Peyer's patch (tissue), 4 donors: ENCODE results near the gene MGAT5B. TPM values are rescaled to one million over a fixed set of nuclear protein-coding genes. Genes with fewer than 3 reads are reported as not detected.

Experiments used
- DNase-seq, 3 donors: peaks; one replicate each; pipeline ENCODE4 v3.0.0-alpha.2; 2017 to 2019
- H3K27ac ChIP-seq, 4 donors: fragments of 200-600 bp; sonication (generic); one replicate each; pipeline ENCODE4 v1.5.1; 2016 to 2019
- H3K27me3 ChIP-seq, 2 donors: fragments of 200-600 bp; sonication (generic); one replicate each; pipeline ENCODE4 v1.5.1; 2019
- H3K36me3 ChIP-seq, 3 donors: fragments of 200-600 bp; sonication (generic); one replicate each; pipeline ENCODE4 v1.5.1; 2016 to 2019
- H3K4me1 ChIP-seq, 4 donors: fragments of 200-600 bp; sonication (generic); one replicate each; pipeline ENCODE4 v1.5.1; 2016 to 2019
- H3K4me3 ChIP-seq, 4 donors: fragments of 200-600 bp; sonication (generic); 1 replicate in 3 of 4; 2 replicates in 1 of 4; pipeline ENCODE4 v1.5.1; 2016 to 2019; ENCODE audit warnings: mild to moderate bottlenecking in 1 of 4
- H3K9me3 ChIP-seq, 4 donors: fragments of 200-600 bp; sonication (generic); one replicate each; pipeline ENCODE4 v1.5.1; 2016 to 2019; ENCODE audit warnings: mild to moderate bottlenecking in 1 of 4
- POLR2A ChIP-seq, 2 donors: fragments of 450-650 bp; IDR thresholded peaks; one replicate each; pipeline ENCODE4 v1.5.1; 2017; ENCODE audit warnings: antibody characterized with exemption in 2 of 2, mild to moderate bottlenecking in 2 of 2, moderate library complexity in 2 of 2
- total RNA-seq, 4 donors: library from RNA; depleted of rRNA; stranded (reverse); fragments of >200 nt; gene quantifications; one replicate each; pipeline ENCODE4 v1.1.0, GENCODE V29; 2016
- TF ChIP-seq, protein P1 (sequence below), 6 experiments: fragments of 450-650 bp in 4 of 6; fragments of 200-600 bp in 2 of 6; sonication (generic) in 1 of 6; IDR thresholded peaks; one replicate each; pipeline ENCODE4 v1.5.1; 2017 to 2019; ENCODE audit warnings: antibody characterized with exemption in 6 of 6, mild to moderate bottlenecking in 3 of 6, moderate library complexity in 1 of 6

The MGAT5B gene
- total RNA-seq, 4 donors from 2014 or later = 0.27 to 6.6 (median 0.47) TPM; not detected in 1

- DNase-seq = no peak
- H3K4me3 ChIP-seq = no peak overlapping the region
- peaks cover 0 to 22% of the 10 kb centered on the region in 2 donors for H3K27me3 ChIP-seq
- H3K9me3 ChIP-seq = peaks cover 0 to 3% (median 0%) of the 10 kb centered on the region in 4 donors
- no peak overlapping the region for H3K27ac ChIP-seq
- no peaks in the 10 kb centered on the region for H3K36me3 ChIP-seq
- H3K4me1 ChIP-seq = peaks cover 0 to 18% (median 10%) of the 10 kb centered on the region in 4 donors
- TF ChIP-seq, protein P1, sequence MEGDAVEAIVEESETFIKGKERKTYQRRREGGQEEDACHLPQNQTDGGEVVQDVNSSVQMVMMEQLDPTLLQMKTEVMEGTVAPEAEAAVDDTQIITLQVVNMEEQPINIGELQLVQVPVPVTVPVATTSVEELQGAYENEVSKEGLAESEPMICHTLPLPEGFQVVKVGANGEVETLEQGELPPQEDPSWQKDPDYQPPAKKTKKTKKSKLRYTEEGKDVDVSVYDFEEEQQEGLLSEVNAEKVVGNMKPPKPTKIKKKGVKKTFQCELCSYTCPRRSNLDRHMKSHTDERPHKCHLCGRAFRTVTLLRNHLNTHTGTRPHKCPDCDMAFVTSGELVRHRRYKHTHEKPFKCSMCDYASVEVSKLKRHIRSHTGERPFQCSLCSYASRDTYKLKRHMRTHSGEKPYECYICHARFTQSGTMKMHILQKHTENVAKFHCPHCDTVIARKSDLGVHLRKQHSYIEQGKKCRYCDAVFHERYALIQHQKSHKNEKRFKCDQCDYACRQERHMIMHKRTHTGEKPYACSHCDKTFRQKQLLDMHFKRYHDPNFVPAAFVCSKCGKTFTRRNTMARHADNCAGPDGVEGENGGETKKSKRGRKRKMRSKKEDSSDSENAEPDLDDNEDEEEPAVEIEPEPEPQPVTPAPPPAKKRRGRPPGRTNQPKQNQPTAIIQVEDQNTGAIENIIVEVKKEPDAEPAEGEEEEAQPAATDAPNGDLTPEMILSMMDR (IDR thresholded peaks at IDR 0.05) = no peak
- no peak for TF ChIP-seq POLR2A (IDR thresholded peaks at IDR 0.05)
These were observed 4.6 kb downstream of the MGAT5B start for GRCh38 chr17:76872874-76873221.

DNA sequence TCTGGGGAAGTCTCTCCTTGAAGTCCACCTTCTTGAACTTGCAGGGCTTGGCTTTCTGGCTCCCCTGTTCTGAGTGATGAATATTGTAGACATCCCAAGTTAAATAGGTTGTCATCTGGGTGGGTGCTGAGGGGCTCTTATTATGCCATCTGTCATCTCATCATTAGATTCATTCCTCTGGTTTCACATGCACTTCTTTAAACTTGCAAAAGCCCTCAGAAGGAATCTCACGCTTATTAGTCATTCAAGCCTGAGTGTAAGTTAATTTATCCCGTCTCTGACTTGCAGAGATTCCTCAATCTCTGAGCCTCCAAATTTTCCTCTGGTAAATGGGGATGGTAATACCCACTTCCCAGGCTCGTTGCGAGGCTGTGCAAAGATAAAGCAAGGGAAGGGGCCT lies 5.7 kb downstream of the MGAT5B start:
- DNase-seq = no peak
- no peaks in the 10 kb centered on the region for H3K36me3 ChIP-seq
- peaks cover 0 to 3% (median 0%) of the 10 kb centered on the region in 4 donors for H3K9me3 ChIP-seq
- no peak overlapping the region for H3K27ac ChIP-seq
- peaks cover 0 to 12% (median 7%) of the 10 kb centered on the region in 4 donors for H3K4me1 ChIP-seq
- no peak overlapping the region for H3K4me3 ChIP-seq
- TF ChIP-seq, protein P1 (IDR thresholded peaks at IDR 0.05) = no peak
- TF ChIP-seq POLR2A (IDR thresholded peaks at IDR 0.05) = no peak
- peaks cover 0 to 20% of the 10 kb centered on the region in 2 donors for H3K27me3 ChIP-seq

GRCh38 chr17:76877437-76877836 lies 9.2 kb downstream of the MGAT5B start:
- H3K9me3 ChIP-seq = peaks cover 0 to 3% (median 0%) of the 10 kb centered on the region in 4 donors
- DNase-seq = no peak
- no peaks in the 10 kb centered on the region for H3K36me3 ChIP-seq
- no peak overlapping the region for H3K4me3 ChIP-seq
- no peaks in the 10 kb centered on the region for H3K4me1 ChIP-seq
- TF ChIP-seq POLR2A (IDR thresholded peaks at IDR 0.05) = no peak
- TF ChIP-seq, protein P1 (IDR thresholded peaks at IDR 0.05) = no peak
- H3K27me3 ChIP-seq = no peaks in the 10 kb centered on the region
- no peak overlapping the region for H3K27ac ChIP-seq

DNA sequence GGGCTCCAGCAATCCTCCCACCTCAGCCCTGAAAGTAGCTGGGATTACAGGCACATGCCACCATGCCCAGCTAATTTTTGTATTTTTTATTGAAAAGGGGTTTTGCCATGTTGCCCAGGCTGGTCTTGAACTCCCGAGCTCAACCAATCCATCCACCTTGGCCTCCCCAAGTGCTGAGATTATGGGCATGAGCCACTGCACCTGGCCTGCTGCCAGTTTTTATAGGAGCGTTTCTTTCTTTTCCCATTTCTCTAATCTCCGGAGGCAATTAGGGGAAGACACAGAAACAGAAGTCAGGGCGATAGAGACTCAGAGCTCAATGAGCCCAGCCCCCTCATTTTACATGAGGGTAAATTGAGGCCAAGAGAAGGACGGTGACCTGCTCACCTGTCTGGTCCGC lies 10.4 kb downstream of the MGAT5B start:
- no peak for TF ChIP-seq POLR2A (IDR thresholded peaks at IDR 0.05)
- TF ChIP-seq, protein P1 (IDR thresholded peaks at IDR 0.05) = no peak
- Histone ChIP-seq H3K27ac (no peak overlapping the region), H3K4me3 (no peak overlapping the region), H3K9me3 (peaks cover 0 to 3% (median 0%) of the 10 kb centered on the region in 4 donors), H3K36me3 (no peaks in the 10 kb centered on the region), H3K27me3 (no peaks in the 10 kb centered on the region), H3K4me1 (no peaks in the 10 kb centered on the region)
- no peak for DNase-seq

DNA sequence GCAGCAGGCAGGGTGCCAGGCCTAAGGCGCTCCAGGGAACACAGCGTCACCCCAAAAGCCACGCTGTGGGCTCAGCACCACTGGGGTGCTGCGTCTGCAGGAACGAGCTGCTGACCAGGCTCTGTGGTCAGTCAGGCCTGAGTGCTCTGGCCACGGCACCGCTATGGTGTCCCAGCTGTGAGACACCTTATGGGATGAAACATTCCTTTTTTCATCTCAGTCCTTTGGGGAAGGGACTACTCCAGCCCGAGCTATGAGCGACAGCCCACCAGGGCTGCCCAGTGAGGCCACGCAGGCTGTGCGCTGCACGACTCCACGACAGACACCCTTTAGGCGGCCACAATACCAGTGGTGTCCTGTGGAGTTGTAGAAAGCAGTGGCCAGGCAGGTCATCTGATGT lies 11.1 kb downstream of the MGAT5B start:
- H3K27ac ChIP-seq = no peak overlapping the region
- H3K4me1 ChIP-seq = no peaks in the 10 kb centered on the region
- H3K36me3 ChIP-seq = no peaks in the 10 kb centered on the region
- no peak overlapping the region for H3K4me3 ChIP-seq
- peaks cover 0 to 3% (median 0%) of the 10 kb centered on the region in 4 donors for H3K9me3 ChIP-seq
- no peaks in the 10 kb centered on the region for H3K27me3 ChIP-seq
- DNase-seq = no peak
- TF ChIP-seq POLR2A (IDR thresholded peaks at IDR 0.05) = no peak
- TF ChIP-seq, protein P1 (IDR thresholded peaks at IDR 0.05) = no peak

DNA sequence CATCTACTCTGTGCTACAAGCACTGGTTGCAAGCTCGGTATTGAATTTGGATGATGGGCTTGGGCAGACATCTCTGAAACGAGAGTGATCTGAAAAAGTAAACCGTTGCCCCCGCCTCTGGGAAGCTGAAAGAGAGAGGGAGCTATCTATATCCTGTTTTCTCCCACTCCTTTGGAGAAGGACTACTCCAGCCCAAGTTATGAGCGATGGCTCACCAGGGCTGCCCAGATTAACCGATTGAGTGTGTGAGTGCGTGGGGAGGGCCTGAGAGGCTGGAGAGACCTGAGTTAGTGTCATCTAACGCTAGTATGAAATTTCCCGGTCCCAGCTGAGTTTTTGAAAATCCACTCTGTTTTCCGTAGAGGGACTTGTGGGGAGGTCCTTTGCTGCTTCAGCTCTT lies 11.5 kb downstream of the MGAT5B start:
- no peaks in the 10 kb centered on the region for H3K4me1 ChIP-seq
- H3K9me3 ChIP-seq = peaks cover 0 to 3% (median 0%) of the 10 kb centered on the region in 4 donors
- H3K27me3 ChIP-seq = no peaks in the 10 kb centered on the region
- H3K36me3 ChIP-seq = no peaks in the 10 kb centered on the region
- no peak for DNase-seq
- TF ChIP-seq, protein P1 (IDR thresholded peaks at IDR 0.05) = no peak
- no peak for TF ChIP-seq POLR2A (IDR thresholded peaks at IDR 0.05)
- no peak overlapping the region for H3K4me3 ChIP-seq
- no peak overlapping the region for H3K27ac ChIP-seq
